ENCODE results near the gene SELENOI. TPM values are rescaled to one million over a fixed set of nuclear protein-coding genes. Genes with fewer than 3 reads are reported as not detected.
"Not testable (repeated sequence)": the region's sequence is repeated elsewhere in the genome, so short reads cannot be mapped to it uniquely, and the experiment has no call there.

The SELENOI gene
- total and polyA plus RNA-seq, 4 donors = 20.1 to 69.1 (median 24.3) TPM

DNA sequence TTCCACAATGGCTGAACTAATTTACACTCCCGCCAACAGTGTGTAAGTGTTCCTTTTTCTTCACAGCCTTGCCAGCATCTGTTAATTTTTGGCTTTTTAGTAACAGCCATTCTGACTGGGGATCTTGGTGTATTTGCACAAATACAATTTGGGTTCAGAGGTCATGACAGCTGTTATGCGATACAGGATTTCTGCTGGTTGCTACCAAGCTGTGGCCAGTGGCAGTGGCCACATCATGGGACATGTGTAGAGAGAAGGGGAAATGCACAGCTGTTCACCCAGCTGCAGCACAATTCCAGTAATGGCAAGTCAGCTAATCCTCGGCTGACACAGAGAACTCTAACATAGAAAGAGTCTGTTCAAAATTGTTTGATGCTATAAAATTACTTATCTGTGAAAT is 21.0 kb upstream of the SELENOI start:
- 67% methylated on average over 1 of the region's 3 CpGs for WGBS (ENCODE audit: insufficient coverage)

GRCh38 chr2:26325851-26326250 is 20.1 kb upstream of the SELENOI start:
- Histone ChIP-seq H3K27me3 (ENCODE audit: control insufficient read depth, insufficient read depth, low read length) (no peaks in the 10 kb centered on the region), H3K4me1 (ENCODE audit: control insufficient read depth, insufficient read depth, low read length) (peaks cover 5% of the 10 kb centered on the region), H3K9me3 (ENCODE audit: control insufficient read depth, insufficient read depth, low read length) (no peaks in the 10 kb centered on the region), H3K36me3 (ENCODE audit: control insufficient read depth, insufficient read depth, low read length) (no peaks in the 10 kb centered on the region), H3K27ac (ENCODE audit: low read depth, low read length) (no peak overlapping the region), H3K4me3 (ENCODE audit: low read depth, low read length) (no peak overlapping the region)
- no CpG with 5 or more reads among the region's 4 CpGs for WGBS (ENCODE audit: insufficient coverage)
- DNase-seq (ENCODE audit: low read depth in 4 of 6, low spot score in 6 of 6) = no peak

More for the DNA sequence above, 21.0 kb upstream of the SELENOI start:
- Histone ChIP-seq H3K4me3 (ENCODE audit: low read depth, low read length) (no peak overlapping the region), H3K4me1 (ENCODE audit: control insufficient read depth, insufficient read depth, low read length) (no peaks in the 10 kb centered on the region), H3K36me3 (ENCODE audit: control insufficient read depth, insufficient read depth, low read length) (no peaks in the 10 kb centered on the region), H3K27ac (ENCODE audit: low read depth, low read length) (no peak overlapping the region), H3K27me3 (ENCODE audit: control insufficient read depth, insufficient read depth, low read length) (no peaks in the 10 kb centered on the region), H3K9me3 (ENCODE audit: control insufficient read depth, insufficient read depth, low read length) (no peaks in the 10 kb centered on the region)
- peak in 1 of 6 donors; percentile 5 for DNase-seq (ENCODE audit: low read depth in 4 of 6, low spot score in 6 of 6)

DNA sequence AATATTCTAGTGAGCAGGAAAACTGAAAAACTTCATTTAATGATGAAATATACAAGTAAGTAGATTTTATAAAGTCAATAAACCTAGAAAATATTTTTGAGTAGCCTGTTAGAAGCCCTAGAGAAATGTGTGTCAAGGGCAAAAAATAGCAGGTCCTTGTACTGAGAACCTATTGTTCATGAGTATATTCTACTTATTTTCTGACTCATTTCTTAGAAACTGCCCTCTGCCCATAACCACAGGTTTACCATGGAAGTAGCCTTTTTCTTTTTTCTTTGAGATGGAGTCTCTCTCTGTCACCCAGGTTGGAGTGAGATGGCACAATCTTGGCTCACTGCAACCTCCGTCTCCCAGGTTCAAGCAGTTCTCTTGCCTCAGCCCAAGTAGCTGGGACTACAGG is 19.4 kb upstream of the SELENOI start:
- H3K36me3 ChIP-seq (ENCODE audit: control insufficient read depth, insufficient read depth, low read length) = no peaks in the 10 kb centered on the region
- no peak for DNase-seq (ENCODE audit: low read depth in 4 of 6, low spot score in 6 of 6)
- WGBS (ENCODE audit: insufficient coverage) = 83% methylated on average over 1 of the region's 1 CpG
- no peak overlapping the region for H3K4me3 ChIP-seq (ENCODE audit: low read depth, low read length)
- no peaks in the 10 kb centered on the region for H3K27me3 ChIP-seq (ENCODE audit: control insufficient read depth, insufficient read depth, low read length)
- no peaks in the 10 kb centered on the region for H3K9me3 ChIP-seq (ENCODE audit: control insufficient read depth, insufficient read depth, low read length)
- peaks cover 5% of the 10 kb centered on the region for H3K4me1 ChIP-seq (ENCODE audit: control insufficient read depth, insufficient read depth, low read length)
- no peak overlapping the region for H3K27ac ChIP-seq (ENCODE audit: low read depth, low read length)

DNA sequence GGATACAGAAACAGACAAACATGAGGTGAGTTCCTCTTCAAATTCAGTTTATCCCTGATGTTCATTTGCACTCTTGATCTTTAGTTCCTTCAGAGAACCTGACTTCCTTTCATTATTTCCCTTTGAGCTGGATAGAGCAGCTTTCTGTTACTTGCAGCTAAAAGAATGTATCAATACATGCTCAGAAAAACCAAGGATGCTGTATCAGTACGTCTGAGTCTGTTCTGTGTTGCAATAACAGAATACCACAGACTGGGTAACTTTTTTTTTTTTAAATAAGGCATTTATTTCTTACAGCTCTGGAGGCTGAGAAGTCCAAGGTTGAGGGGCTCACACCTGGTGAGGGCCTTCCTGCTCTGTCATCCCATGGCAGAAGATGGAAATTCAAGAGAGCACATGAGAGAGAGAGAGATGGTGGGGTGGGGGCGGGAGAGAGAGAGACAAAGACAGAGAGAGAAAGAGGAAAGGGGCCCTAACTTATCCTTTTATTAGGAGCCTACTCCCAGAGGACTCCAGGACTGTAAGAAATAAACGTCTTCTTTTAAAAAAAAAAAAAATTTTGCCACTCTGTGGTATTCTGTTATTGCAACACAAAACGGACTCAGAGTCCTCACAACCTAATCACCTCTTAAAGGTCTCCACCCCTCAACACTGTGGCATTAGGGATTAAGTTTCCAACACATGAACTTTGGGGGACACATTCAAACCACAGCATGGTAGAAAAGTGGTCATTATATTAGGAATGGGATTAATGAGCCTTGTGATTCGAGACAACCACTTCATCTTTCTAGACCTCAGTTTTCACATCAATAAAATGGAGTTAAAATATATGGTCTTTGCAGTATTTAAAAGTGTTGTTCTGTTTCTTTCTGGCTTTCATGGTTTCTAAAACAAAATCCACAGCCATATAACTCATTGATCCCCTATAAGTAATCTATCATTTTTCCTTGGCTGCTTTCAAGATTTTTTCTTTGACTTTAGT is 18.4 kb upstream of the SELENOI start:
- DNase-seq (ENCODE audit: low read depth in 4 of 6, low spot score in 6 of 6) = no peak
- no CpG with 5 or more reads among the region's 5 CpGs for WGBS (ENCODE audit: insufficient coverage)
- Histone ChIP-seq H3K4me1 (ENCODE audit: control insufficient read depth, insufficient read depth, low read length) (peaks cover 5% of the 10 kb centered on the region), H3K27me3 (ENCODE audit: control insufficient read depth, insufficient read depth, low read length) (no peaks in the 10 kb centered on the region), H3K9me3 (ENCODE audit: control insufficient read depth, insufficient read depth, low read length) (no peaks in the 10 kb centered on the region), H3K36me3 (ENCODE audit: control insufficient read depth, insufficient read depth, low read length) (no peaks in the 10 kb centered on the region), H3K27ac (ENCODE audit: low read depth, low read length) (no peak overlapping the region), H3K4me3 (ENCODE audit: low read depth, low read length) (no peak overlapping the region)

DNA sequence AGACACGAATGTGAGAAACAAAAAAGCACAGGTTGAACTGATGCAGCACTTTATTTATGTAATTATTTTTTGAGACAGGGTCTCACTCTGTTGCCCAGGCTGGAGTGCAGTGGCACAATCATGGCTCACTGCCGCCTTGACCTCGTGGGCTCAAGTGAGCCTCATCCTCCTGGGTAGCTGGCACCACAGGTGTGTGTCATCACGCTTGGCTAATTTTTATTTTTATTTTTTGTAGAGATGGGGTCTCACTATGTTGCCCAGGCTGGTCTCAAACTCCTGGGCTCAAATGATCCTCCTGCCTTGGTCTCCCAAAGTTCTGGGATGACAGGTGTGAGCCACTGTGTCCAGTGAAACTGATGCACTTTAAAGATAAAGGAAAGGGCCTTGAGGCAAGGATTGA is 16.9 kb upstream of the SELENOI start:
- H3K27me3 ChIP-seq (ENCODE audit: control insufficient read depth, insufficient read depth, low read length); DNase-seq (ENCODE audit: low read depth in 4 of 6, low spot score in 6 of 6); H3K9me3 ChIP-seq (ENCODE audit: control insufficient read depth, insufficient read depth, low read length); H3K36me3 ChIP-seq (ENCODE audit: control insufficient read depth, insufficient read depth, low read length); H3K4me3 ChIP-seq (ENCODE audit: low read depth, low read length); H3K27ac ChIP-seq (ENCODE audit: low read depth, low read length); H3K4me1 ChIP-seq (ENCODE audit: control insufficient read depth, insufficient read depth, low read length): not testable (repeated sequence)
- WGBS (ENCODE audit: insufficient coverage) = 96% methylated on average over 4 of the region's 4 CpGs

- Histone ChIP-seq H3K27me3 (ENCODE audit: control insufficient read depth, insufficient read depth, low read length) (no peaks in the 10 kb centered on the region), H3K36me3 (ENCODE audit: control insufficient read depth, insufficient read depth, low read length) (no peaks in the 10 kb centered on the region), H3K4me1 (ENCODE audit: control insufficient read depth, insufficient read depth, low read length) (peaks cover 5% of the 10 kb centered on the region), H3K27ac (ENCODE audit: low read depth, low read length) (no peak overlapping the region), H3K9me3 (ENCODE audit: control insufficient read depth, insufficient read depth, low read length) (no peaks in the 10 kb centered on the region), H3K4me3 (ENCODE audit: low read depth, low read length) (no peak overlapping the region)
- WGBS (ENCODE audit: insufficient coverage) = 2% methylated on average over 5 of the region's 7 CpGs
- DNase-seq (ENCODE audit: low read depth in 4 of 6, low spot score in 6 of 6) = peak in 5 of 6 donors; percentile 28 to 93 (median 73)
These were observed 15.8 kb upstream of the SELENOI start for GRCh38 chr2:26330114-26330549.

- no peaks in the 10 kb centered on the region for H3K27me3 ChIP-seq (ENCODE audit: control insufficient read depth, insufficient read depth, low read length)
- H3K9me3 ChIP-seq (ENCODE audit: control insufficient read depth, insufficient read depth, low read length) = no peaks in the 10 kb centered on the region
- H3K27ac ChIP-seq (ENCODE audit: low read depth, low read length) = no peak overlapping the region
- no peak for DNase-seq (ENCODE audit: low read depth in 4 of 6, low spot score in 6 of 6)
- H3K4me1 ChIP-seq (ENCODE audit: control insufficient read depth, insufficient read depth, low read length) = peaks cover 5% of the 10 kb centered on the region
- no peak overlapping the region for H3K4me3 ChIP-seq (ENCODE audit: low read depth, low read length)
- WGBS (ENCODE audit: insufficient coverage) = no CpG with 5 or more reads among the region's 3 CpGs
- no peaks in the 10 kb centered on the region for H3K36me3 ChIP-seq (ENCODE audit: control insufficient read depth, insufficient read depth, low read length)
These were observed 15.3 kb upstream of the SELENOI start for GRCh38 chr2:26330604-26331003.

DNA sequence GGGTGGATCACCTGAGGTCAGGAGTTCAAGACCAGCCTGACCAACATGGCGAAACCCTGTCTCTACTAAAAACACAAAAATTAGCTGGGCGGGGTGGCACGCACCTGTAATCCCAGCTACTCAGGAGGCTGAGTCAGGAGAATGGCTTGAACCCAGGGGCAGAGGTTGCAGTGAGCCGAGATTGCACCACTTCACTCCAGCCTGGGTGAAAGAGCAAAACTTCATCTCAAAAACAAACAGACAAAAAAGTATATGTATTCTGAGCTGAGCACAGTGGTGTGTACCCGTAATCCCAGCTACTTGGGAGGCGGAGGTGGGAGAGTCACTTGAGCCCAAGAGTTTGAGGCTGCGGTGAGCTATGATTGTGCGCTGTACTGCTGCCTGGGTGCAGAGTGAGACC is 14.6 kb upstream of the SELENOI start:
- 94% methylated on average over 3 of the region's 8 CpGs for WGBS (ENCODE audit: insufficient coverage)
- H3K4me3 ChIP-seq (ENCODE audit: low read depth, low read length); H3K36me3 ChIP-seq (ENCODE audit: control insufficient read depth, insufficient read depth, low read length); H3K9me3 ChIP-seq (ENCODE audit: control insufficient read depth, insufficient read depth, low read length); DNase-seq (ENCODE audit: low read depth in 4 of 6, low spot score in 6 of 6); H3K27ac ChIP-seq (ENCODE audit: low read depth, low read length); H3K4me1 ChIP-seq (ENCODE audit: control insufficient read depth, insufficient read depth, low read length); H3K27me3 ChIP-seq (ENCODE audit: control insufficient read depth, insufficient read depth, low read length): not testable (repeated sequence)

DNA sequence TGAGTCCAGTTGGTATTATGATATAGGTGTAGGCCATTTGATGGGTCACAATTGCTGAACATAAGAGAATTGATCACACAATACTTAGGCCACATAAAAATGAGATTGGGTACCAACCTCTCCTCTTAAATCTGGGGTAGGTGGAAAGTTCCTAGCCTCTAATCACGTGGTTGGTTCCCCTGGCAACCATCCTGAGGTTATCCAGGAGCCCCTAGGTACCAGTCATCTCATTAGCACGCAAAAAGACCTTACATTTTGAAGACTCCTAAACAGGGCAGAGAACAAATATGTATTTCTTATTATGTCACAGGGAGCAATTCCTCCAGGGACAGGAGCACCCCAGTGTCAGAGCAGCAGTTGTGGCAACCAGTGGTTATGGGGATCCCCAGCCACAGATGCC is 12.7 kb upstream of the SELENOI start:
- Histone ChIP-seq H3K27ac (ENCODE audit: low read depth, low read length) (no peak overlapping the region), H3K4me3 (ENCODE audit: low read depth, low read length) (no peak overlapping the region), H3K9me3 (ENCODE audit: control insufficient read depth, insufficient read depth, low read length) (no peaks in the 10 kb centered on the region), H3K27me3 (ENCODE audit: control insufficient read depth, insufficient read depth, low read length) (no peaks in the 10 kb centered on the region), H3K36me3 (ENCODE audit: control insufficient read depth, insufficient read depth, low read length) (no peaks in the 10 kb centered on the region), H3K4me1 (ENCODE audit: control insufficient read depth, insufficient read depth, low read length) (peaks cover 5% of the 10 kb centered on the region)
- no CpG with 5 or more reads among the region's 2 CpGs for WGBS (ENCODE audit: insufficient coverage)
- DNase-seq (ENCODE audit: low read depth in 4 of 6, low spot score in 6 of 6) = peak in 1 of 6 donors; percentile 25

- 28% methylated on average over 2 of the region's 3 CpGs for WGBS (ENCODE audit: insufficient coverage)
- H3K27ac ChIP-seq (ENCODE audit: low read depth, low read length) = no peak overlapping the region
These were observed 10.7 kb upstream of the SELENOI start for GRCh38 chr2:26335231-26335630.

More at GRCh38 chr2:26335231-26335630, 10.7 kb upstream of the SELENOI start:
- H3K9me3 ChIP-seq (ENCODE audit: control insufficient read depth, insufficient read depth, low read length) = no peaks in the 10 kb centered on the region
- no peak overlapping the region for H3K4me3 ChIP-seq (ENCODE audit: low read depth, low read length)
- no peak for DNase-seq (ENCODE audit: low read depth in 4 of 6, low spot score in 6 of 6)
- no peaks in the 10 kb centered on the region for H3K27me3 ChIP-seq (ENCODE audit: control insufficient read depth, insufficient read depth, low read length)
- peaks cover 3% of the 10 kb centered on the region for H3K4me1 ChIP-seq (ENCODE audit: control insufficient read depth, insufficient read depth, low read length)
- no peaks in the 10 kb centered on the region for H3K36me3 ChIP-seq (ENCODE audit: control insufficient read depth, insufficient read depth, low read length)
